ENCODE measurements around the gene PGAP3.
"Not testable (repeated sequence)": the region's sequence is repeated elsewhere in the genome, so short reads cannot be mapped to it uniquely, and the experiment has no call there.

Gene PGAP3

DNA sequence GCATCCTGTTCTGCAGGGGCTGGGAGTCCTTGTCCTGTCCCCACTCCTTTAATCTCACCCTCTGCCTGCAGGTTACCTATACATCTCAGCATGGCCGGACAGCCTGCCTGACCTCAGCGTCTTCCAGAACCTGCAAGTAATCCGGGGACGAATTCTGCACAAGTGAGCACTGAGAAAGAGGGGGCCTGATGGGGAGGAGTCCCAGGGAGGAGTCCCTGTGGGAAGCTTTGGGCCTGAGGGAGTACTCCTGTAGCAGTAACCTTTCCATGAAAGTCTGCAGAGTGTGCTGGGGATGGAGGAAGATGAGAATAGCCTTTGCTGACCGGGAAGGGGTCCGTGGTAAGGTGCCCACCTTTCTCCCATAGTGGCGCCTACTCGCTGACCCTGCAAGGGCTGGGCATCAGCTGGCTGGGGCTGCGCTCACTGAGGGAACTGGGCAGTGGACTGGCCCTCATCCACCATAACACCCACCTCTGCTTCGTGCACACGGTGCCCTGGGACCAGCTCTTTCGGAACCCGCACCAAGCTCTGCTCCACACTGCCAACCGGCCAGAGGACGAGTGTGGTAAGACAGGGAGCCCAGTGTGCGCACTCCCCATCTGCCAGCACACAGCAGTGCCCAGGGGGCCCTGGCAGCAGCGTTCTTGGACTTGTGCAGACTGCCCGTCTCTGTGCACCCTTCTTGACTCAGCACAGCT is 27.7 kb upstream of the PGAP3 start:
- no peak for DNase-seq

DNA sequence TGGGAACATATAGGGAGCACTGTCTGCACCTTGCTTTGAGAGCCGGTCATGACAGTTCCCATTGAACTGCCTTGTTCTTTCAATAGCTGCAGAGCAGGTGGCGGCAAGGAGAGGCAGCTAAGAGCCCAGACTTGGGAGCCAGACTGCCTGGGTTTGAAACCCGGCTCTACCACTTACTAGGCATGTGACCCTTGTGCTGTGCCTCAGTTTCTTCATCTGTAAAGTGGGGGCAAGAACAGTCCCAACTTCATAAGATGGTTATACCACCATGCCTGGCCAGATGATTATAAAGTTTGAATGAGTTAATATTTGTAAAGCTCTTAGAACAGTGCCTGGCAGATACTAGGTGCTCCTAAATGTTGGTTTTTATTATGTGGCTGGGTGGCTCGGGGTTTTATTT is 26.4 kb upstream of the PGAP3 start:
- no peak for DNase-seq

DNA sequence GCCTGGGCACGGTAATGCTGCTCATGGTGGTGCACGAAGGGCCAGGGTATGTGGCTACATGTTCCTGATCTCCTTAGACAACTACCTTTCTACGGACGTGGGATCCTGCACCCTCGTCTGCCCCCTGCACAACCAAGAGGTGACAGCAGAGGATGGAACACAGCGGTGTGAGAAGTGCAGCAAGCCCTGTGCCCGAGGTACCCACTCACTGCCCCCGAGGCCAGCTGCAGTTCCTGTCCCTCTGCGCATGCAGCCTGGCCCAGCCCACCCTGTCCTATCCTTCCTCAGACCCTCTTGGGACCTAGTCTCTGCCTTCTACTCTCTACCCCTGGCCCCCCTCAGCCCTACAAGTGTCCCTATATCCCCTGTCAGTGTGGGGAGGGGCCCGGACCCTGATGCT is 24.0 kb upstream of the PGAP3 start:
- DNase-seq: no peak

DNA sequence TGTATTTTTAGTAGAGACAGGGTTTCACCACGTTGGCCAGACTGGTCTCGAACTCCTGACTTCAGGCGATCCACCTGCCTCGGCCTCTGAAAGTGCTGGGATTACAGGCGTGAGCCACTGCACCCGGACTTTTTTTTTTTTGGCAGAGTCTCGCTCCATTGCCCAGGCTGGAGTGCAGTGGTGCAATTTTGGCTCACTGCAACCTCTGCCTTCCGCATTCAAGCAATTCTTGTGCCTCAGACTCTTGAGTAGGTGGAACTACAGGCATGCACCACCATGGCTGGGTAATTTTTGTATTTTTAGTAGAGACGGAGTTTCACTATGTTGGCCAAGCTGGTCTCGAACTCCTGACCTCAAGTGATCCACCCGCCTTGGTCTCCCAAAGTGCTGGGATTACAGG is 23.2 kb upstream of the PGAP3 start:
- not testable (repeated sequence) for DNase-seq

DNA sequence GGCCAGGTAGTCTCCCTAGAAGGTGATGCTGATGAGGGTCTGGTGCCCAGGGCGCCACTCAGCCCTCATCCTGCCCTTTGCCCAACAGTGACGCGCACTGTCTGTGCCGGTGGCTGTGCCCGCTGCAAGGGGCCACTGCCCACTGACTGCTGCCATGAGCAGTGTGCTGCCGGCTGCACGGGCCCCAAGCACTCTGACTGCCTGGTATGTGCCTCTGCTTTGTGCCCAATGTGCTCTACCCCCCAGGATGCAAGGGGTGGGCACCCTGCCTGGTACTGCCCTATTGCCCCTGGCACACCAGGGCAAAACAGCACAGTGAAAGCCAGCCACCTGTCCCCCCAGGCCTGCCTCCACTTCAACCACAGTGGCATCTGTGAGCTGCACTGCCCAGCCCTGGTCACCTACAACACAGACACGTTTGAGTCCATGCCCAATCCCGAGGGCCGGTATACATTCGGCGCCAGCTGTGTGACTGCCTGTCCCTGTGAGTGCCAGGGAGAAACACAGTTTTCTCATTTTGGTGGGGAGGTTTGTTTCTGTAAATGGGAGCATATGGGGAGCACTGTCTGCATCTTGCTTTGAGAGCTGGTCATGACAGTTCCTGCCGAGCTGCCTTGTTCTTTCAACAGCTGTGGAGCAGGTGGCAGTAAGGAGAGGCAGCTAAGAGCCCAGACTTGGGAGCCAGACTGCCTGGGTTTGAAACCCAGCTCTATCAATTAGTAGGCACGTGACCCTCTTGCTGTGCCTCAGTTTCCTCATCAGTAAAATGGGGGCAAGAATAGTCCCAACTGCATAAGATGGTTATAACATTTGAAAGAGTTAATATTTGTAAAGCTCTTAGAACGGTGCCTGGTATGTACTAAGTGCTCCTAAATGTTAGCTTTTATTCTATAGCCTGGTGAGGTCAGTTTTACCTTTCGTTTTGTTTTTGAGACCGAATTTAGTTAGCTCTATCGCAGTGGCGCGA is 22.4 kb upstream of the PGAP3 start:
- no peak for DNase-seq

DNA sequence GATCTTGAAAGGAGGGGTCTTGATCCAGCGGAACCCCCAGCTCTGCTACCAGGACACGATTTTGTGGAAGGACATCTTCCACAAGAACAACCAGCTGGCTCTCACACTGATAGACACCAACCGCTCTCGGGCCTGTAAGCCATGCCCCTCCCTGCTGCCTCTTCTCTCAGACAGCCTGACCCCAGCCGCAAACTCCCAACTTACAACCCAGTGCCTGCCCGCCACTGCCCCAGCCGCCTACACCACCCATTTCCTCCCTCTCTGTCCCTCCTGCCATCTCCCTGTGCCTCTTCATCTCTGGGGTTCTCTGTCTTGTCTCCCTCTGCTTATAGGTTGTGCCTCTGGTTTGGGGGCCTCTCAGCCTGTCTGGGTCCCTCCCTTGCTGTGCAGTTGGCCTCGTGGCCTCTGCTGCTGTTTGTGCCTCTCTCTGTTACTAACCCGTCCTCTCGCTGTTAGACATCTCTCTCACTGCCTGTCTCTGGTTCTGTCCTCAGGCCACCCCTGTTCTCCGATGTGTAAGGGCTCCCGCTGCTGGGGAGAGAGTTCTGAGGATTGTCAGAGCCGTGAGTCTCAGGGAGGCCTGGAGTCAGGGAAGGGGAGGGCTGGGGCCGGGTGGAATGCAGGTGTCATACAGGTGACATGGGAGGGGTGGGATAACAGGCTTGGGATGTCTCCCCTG is 21.6 kb upstream of the PGAP3 start:
- no peak for DNase-seq

DNA sequence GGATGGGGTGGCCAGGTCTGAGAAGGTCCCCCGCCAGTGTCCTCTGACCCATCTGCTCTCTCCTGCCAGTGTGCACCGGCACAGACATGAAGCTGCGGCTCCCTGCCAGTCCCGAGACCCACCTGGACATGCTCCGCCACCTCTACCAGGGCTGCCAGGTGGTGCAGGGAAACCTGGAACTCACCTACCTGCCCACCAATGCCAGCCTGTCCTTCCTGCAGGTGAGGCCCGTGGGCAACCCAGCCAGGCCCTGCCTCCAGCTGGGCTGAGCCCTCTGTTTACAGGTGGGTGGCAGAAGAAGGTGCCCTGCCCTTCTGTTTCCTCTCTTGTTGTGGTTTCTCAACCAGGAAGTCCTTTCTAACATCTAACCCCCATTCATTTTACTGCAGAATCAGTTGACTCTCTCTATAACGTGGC is 19.1 kb upstream of the PGAP3 start:
- DNase-seq: no peak

DNA sequence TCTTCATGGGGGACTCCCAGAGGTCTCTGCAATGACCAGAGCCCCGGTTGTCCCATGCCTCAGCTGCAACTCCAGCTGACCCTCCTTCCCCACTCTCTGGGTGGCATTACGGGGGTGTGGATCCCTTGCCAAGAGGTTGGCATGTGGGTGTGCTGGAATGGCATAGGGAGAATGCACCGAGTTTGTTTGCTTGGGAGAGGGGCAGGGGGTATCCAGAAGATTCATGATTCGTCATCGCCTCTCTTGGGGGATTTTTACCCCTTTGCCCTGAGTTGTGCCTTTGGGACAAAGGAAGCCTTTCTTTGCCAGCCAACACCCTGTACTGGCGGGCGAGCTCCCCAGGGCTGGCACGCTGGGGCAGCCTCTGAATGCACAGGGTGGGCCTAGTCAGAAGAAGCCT is 18.5 kb upstream of the PGAP3 start:
- DNase-seq: no peak

DNA sequence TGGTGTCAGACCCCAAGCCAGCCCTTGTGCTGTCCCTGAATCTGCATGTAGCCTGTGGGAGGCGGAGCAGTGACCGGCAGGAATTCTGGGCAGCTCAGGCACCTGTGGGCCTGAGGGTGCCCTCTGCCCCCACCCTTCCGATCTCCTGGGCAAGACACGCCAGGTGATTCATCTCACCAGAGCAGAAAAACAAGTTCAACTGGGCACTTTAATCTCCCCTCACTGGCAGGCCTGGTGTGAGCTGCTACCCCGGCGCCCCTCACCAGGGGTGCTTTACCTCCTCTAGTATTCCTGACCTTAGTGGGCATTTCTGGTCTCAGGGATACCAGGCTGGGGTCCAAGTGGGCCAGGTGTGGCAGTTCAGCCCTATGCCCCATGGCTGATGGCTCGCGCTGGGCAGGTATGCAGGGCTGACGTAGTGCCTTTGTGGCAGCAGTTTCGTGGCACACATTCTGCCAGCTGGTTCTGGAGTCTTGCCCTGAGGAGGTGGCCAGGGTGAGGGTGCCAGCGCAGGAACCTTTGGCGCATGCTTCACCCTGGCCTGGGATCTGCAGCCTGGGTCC is 18.0 kb upstream of the PGAP3 start:
- no peak for DNase-seq

DNA sequence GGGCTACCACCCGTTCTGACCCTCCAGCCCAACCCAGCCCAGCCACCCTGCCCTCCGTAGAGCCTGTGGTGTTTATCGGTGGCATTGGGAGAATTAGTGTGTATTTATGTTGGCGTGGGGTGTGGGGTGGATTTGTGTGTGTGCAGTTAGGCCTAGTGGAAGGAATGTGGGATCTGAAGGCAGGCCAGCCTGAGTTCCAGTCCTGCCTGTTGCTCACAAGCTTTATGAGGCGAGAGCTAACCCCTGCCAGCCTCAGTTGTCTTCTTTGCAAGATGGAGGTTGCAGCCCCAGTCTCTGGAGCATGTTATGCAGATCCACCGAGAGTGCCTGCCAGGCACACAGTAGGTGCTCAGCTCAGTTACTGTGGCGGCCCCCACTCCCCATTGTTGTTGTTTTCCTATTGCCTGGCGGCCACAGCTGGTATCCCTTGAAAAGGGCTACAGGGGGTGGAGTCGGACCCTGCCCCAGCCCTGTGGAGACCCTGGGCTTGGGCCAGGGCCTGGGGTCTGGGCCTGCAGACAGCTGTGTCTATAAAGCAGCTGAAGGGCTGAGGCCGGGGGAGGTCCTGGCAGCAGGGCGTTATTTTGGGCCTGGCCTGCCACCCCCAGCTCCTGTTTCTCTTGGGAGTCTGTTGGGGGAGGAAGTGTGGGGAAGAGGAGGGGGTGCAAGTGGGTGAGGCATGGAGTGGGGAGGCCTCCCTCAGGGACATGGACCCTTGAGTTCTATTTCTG is 17.1 kb upstream of the PGAP3 start:
- no peak for DNase-seq

DNA sequence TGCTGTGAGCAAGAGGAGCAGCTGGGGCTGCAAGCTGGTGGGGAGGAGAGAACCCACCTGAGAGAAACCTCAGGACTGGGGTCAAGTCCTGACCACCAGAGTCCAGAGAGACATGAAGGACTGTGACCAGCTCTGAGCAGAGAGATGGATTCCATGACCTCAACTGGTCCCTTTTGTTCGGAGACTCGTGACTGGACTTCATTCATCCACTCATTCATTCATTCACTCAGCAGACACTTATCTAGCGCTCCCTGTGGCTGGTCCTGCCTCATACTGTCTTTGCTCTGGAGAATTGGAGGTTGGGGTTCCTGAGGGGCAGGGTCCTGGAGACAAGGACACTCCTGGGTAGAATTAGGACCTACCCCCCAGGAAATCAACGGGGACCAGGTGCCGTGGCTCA is 16.1 kb upstream of the PGAP3 start:
- no peak for DNase-seq

DNA sequence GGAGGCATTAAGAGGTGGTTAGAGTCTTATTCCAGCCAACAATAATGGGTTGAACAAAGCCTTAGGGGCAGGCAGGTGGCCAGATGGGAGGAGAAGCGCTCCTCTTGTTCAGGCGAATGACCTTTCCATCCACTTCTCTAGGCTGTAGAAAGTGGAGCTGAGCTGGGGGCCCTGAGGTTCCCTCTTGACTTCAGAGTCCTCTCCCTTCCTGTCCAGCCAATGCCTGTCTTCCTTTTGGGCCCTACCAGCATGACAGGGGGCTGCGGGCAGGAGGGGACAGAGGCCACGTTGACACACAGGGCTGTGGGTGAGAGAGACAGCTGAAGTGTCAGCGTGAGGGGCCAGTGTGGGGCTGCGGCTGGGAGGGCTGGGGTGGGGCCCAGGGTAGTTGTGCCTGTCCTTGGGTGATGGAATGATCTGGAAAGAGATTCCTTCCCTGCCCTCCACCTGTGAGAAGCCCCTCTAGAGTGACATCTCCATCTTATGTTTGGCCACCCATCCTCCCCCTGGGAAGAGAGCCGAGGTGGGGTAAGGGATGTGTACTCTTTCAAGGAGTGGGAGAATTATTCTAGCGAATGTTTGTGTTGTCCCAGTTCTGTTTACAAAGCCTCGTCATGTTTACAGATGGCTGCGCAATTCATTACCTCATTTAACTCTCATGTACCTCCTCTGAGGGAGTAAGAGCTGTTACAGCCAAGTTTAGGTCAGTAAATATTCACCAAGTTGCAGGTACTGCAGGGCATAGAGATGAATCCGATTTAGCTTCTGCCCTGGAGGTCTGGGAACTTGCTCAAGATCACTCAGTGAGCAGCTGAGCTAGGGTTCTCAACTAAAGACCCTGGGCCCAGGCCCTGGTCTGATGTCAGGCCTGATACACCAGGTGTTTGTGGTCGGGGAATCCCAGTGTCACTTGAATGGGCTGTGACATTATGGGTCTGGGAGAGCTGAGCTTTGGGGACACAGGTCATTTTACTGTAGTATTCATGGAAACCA is 15.3 kb upstream of the PGAP3 start:
- no peak for DNase-seq

DNA sequence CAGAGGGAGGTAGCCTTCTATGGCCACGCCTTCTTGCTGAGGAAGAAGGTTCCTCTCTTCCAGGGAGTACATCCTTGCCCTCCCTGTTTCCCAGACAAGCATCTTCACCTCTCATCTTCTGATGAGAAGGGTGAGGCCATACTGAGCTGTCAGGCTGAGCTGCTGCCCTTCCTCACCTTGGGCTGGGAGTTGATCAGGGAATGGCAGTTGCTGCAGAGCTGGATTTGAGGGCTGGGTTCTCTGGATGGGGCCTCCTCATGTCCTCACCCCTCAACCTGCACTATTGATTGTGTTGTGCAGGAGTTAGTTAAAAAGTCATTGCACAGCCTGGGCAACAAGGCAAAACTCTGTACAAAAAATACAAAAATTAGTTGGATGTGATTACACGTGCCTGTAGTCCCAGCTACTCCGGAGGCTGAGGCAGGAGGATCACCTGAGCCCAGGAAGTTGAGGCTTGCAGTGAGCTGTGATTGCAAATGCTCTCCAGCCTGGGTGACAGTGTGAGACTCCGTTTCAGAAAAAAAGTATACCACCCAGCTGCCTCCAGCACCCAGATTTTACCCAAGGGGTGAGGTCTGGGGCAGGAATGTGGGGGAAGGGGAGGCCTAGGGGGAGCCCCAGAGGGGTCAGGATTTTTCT is 14.0 kb upstream of the PGAP3 start:
- no peak for DNase-seq

DNA sequence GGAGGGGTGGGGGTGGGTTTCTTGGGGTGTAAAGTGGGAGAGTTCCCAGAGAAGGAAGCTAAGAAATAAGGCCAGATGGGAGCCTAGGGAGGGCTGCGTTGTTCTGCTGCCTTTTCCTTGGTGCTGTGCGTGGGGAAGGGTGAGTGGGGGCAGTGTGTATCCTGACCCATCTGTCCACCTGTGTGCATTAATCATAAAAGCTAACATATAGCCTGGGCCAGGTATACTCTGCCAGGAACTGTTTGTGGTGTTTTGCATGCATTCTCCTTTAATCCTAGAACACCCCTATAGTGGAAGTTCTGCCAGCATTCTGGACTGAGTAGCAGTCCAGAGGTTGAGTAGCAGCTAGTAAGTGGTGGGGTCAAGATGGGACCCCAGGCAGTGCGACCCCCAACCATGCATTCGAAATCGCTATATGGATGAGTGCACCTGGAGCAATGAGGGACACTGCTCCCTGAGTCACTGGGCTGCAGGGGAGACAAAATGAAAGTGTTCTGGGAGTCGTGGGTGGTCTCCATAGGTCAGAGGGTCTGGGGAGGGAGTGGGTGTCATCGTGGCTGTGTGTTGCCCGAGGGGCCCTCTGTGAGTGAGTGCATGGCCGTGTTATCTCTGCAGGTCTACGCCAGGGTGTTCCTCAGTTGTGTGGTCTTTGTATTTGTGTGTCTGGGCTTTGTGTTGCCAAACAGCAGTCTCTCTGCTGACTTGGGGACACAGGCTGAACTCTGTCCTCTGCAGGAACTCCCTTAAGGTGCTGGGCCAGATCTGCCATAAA is 13.3 kb upstream of the PGAP3 start:
- no peak for DNase-seq

DNA sequence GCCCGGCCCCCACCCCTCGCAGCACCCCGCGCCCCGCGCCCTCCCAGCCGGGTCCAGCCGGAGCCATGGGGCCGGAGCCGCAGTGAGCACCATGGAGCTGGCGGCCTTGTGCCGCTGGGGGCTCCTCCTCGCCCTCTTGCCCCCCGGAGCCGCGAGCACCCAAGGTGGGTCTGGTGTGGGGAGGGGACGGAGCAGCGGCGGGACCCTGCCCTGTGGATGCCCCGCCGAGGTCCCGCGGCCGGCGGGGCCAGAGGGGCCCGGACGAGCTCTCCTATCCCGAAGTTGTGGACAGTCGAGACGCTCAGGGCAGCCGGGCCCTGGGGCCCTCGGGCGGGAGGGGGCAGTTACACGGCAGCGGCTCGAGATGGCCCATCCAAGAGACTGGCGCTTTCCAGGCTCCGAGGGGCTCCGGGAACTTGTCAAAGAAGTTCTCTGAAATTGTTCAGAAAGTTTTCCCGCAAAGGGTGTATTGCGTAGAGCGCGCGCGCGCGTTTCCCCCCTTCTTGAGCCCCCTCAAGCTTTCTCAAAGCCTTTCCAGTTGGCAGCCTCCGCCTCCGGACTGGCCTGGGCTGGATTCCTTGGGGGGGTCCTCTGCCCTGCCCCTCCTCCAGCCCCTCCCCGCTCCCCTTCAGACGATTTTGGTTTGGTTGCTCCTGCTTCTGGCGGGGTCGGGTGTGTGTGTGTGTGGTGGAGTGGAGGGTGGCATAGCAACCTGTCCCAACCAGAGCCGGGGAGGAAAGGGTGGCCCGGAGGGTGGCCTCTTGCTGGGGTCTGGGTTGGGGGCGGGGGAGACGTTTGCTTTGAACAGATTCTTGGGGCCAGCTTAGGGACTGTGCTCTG is 12.5 kb upstream of the PGAP3 start:
- no peak for DNase-seq

DNA sequence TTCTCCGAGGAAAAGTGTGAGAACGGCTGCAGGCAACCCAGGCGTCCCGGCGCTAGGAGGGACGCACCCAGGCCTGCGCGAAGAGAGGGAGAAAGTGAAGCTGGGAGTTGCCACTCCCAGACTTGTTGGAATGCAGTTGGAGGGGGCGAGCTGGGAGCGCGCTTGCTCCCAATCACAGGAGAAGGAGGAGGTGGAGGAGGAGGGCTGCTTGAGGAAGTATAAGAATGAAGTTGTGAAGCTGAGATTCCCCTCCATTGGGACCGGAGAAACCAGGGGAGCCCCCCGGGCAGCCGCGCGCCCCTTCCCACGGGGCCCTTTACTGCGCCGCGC is 11.9 kb upstream of the PGAP3 start, which contains the start of gene ERBB2:
ERBB2 (plus strand) TSS at position 247 of the 330 bp plus-strand sequence. CDS start 175 bp downstream, outside the sequence.
- DNase-seq: no peak

DNA sequence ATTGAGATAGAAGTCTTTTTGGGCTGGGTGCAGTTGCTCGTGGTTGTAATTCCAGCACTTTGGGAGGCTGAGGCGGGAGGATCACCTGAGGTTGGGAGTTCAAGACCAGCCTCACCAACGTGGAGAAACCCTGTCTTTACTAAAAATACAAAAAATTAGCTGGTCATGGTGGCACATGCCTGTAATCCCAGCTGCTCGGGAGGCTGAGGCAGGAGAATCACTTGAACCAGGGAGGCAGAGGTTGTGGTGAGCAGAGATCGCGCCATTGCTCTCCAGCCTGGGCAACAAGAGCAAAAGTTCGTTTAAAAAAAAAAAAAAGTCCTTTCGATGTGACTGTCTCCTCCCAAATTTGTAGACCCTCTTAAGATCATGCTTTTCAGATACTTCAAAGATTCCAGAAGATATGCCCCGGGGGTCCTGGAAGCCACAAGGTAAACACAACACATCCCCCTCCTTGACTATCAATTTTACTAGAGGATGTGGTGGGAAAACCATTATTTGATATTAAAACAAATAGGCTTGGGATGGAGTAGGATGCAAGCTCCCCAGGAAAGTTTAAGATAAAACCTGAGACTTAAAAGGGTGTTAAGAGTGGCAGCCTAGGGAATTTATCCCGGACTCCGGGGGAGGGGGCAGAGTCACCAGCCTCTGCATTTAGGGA is 11.4 kb upstream of the PGAP3 start:
- DNase-seq: not testable (repeated sequence)

DNA sequence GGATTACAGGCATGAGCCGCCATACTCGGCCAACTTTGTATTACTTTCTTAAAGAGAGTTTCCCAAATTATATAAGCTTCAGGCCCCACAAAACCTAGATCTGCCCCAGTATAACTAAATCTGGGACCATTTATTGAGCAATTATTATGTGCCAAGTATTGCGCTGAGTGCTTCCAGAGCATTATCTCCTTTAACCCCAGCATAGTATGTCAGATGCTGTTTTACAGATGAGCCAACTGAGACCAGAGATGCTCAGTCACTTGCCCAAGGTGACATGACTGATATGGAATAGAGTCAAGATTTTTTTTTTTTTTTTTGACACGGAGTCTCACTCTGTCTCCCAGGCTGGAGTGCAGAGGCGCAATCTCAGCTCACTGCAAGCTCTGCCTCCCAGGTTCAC is 10.1 kb upstream of the PGAP3 start:
- DNase-seq: no peak
